WTC11 (cell line): Measurements from ENCODE around the gene ARHGAP44. TPM values are rescaled to one million over a fixed set of nuclear protein-coding genes. Genes with fewer than 3 reads are reported as not detected.

Source experiments
- ATAC-seq: fragments of 200-7000 bp; cut with Tn5 transposase; 2 replicates; pipeline ENCODE4 v1.10.0; 2021; ENCODE audit warnings: mild to moderate bottlenecking, moderate library complexity
- CTCF ChIA-PET: fragments of 300-600 bp; sonication (Branson Sonifier 250); formaldehyde crosslinking; loops from one replicate; lab custom pipeline; 2021; ENCODE audit warnings: antibody characterized with exemption; lab: Charles Lee
- POLR2A ChIA-PET: fragments of 350-600 bp; sonication (Branson Sonifier 250); formaldehyde crosslinking; loops from one replicate; lab custom pipeline; 2021; ENCODE audit warnings: antibody characterized with exemption; lab: Charles Lee
- DNase-seq: peaks from one replicate; pipeline ENCODE4 v3.0.0; 2021; ENCODE audit warnings: low spot score
- H3K27ac Mint-ChIP-seq: 2 replicates; pipeline ENCODE4 v1.8.0; 2021; ENCODE audit warnings: mixed read lengths
- H3K27me3 Mint-ChIP-seq: 2 replicates; pipeline ENCODE4 v1.8.0; 2021; ENCODE audit warnings: low read depth, mild to moderate bottlenecking, moderate library complexity, mixed read lengths
- H3K36me3 Mint-ChIP-seq: 2 replicates; pipeline ENCODE4 v1.8.0; 2021; ENCODE audit warnings: mixed read lengths
- H3K4me1 Mint-ChIP-seq: 2 replicates; pipeline ENCODE4 v1.8.0; 2022; ENCODE audit warnings: mixed read lengths
- H3K4me3 Mint-ChIP-seq: 2 replicates; pipeline ENCODE4 v1.8.0; 2021; ENCODE audit warnings: mild to moderate bottlenecking, moderate library complexity, mixed read lengths
- H3K9me3 Mint-ChIP-seq: 2 replicates; pipeline ENCODE4 v1.8.0; 2021; ENCODE audit warnings: mixed read lengths
- EMX1 ChIP-seq: fragments of 250-450 bp; sonication (Bioruptor Pico); IDR thresholded peaks from 2 replicates; pipeline ENCODE4 v1.8.0; 2021; ENCODE audit warnings: mild to moderate bottlenecking
- FOXK1 ChIP-seq: sonication (generic); formaldehyde crosslinking; IDR thresholded peaks from 2 replicates; pipeline ENCODE4 v1.8.0; 2022; ENCODE audit warnings: mild to moderate bottlenecking, moderate library complexity, missing genetic modification reagents
- FOXP1 ChIP-seq: sonication (generic); formaldehyde crosslinking; IDR thresholded peaks from 2 replicates; pipeline ENCODE4 v1.8.0; 2022; ENCODE audit warnings: missing genetic modification reagents, mild to moderate bottlenecking, moderate library complexity, borderline replicate concordance
- GTF2I ChIP-seq: fragments of 250-450 bp; sonication (Bioruptor Pico); conservative IDR thresholded peaks from 2 replicates; pipeline ENCODE4 v1.4.0; 2021; ENCODE audit warnings: mild to moderate bottlenecking
- MXD4 ChIP-seq: fragments of 250-450 bp; sonication (Bioruptor Pico); IDR thresholded peaks from 2 replicates; pipeline ENCODE4 v1.8.0; 2021; ENCODE audit warnings: mild to moderate bottlenecking, moderate library complexity, borderline replicate concordance
- NFATC4 ChIP-seq: fragments of 250-450 bp; sonication (Bioruptor Pico); IDR thresholded peaks from 2 replicates; pipeline ENCODE4 v1.9.0; 2021; ENCODE audit warnings: mild to moderate bottlenecking
- NR1H2 ChIP-seq: sonication (generic); formaldehyde crosslinking; IDR thresholded peaks from 2 replicates; pipeline ENCODE4 v1.9.0; 2021; ENCODE audit warnings: mild to moderate bottlenecking, moderate library complexity, missing genetic modification reagents
- NR3C1 ChIP-seq: sonication (generic); formaldehyde crosslinking; conservative IDR thresholded peaks from 2 replicates; pipeline ENCODE4 v1.8.1; 2023; ENCODE audit warnings: low read depth, mild to moderate bottlenecking, missing genetic modification reagents
- SOX15 ChIP-seq: fragments of 250-450 bp; sonication (Bioruptor Pico); IDR thresholded peaks from 2 replicates; pipeline ENCODE4 v1.9.0; 2021; ENCODE audit warnings: mild to moderate bottlenecking
- TEAD1 ChIP-seq: sonication (generic); formaldehyde crosslinking; IDR thresholded peaks from 2 replicates; pipeline ENCODE4 v1.8.0; 2022; ENCODE audit warnings: mild to moderate bottlenecking, missing genetic modification reagents
- TP53 ChIP-seq: sonication (generic); formaldehyde crosslinking; IDR thresholded peaks from 2 replicates; pipeline ENCODE4 v1.8.1; 2023; ENCODE audit warnings: mild to moderate bottlenecking, missing genetic modification reagents
- ZMAT4 ChIP-seq: fragments of 250-450 bp; sonication (Bioruptor Pico); IDR thresholded peaks from 2 replicates; pipeline ENCODE4 v1.9.0; 2021; ENCODE audit warnings: mild to moderate bottlenecking
- ZNF317 ChIP-seq: sonication (generic); formaldehyde crosslinking; IDR thresholded peaks from 2 replicates; pipeline ENCODE4 v1.8.1; 2023; ENCODE audit warnings: low read depth, mild to moderate bottlenecking, moderate library complexity, missing genetic modification reagents, borderline replicate concordance
- ZNF396 ChIP-seq: fragments of 250-450 bp; sonication (Bioruptor Pico); IDR thresholded peaks from 2 replicates; pipeline ENCODE4 v1.8.0; 2021; ENCODE audit warnings: mild to moderate bottlenecking, moderate library complexity, borderline replicate concordance
- ZNF512 ChIP-seq: sonication (generic); formaldehyde crosslinking; IDR thresholded peaks from 2 replicates; pipeline ENCODE4 v1.8.1; 2022; ENCODE audit warnings: missing genetic modification reagents, borderline replicate concordance
- total RNA-seq: library from RNA; stranded (reverse); gene quantifications from 3 replicates; pipeline ENCODE4 v1.2.3, GENCODE V29; 2021
- TF ChIP-seq, protein P1 (sequence below): sonication (generic); formaldehyde crosslinking; IDR thresholded peaks from 2 replicates; pipeline ENCODE4 v1.8.1; 2023; ENCODE audit warnings: mild to moderate bottlenecking, missing genetic modification reagents, borderline replicate concordance
- TF ChIP-seq, protein P2 (sequence below): fragments of 250-450 bp; sonication (Bioruptor Pico); conservative IDR thresholded peaks from 2 replicates; pipeline ENCODE4 v1.9.0; 2021; ENCODE audit warnings: mild to moderate bottlenecking
- TF ChIP-seq, protein P3 (sequence below): sonication (generic); formaldehyde crosslinking; IDR thresholded peaks from 2 replicates; pipeline ENCODE4 v1.8.1; 2022; ENCODE audit warnings: low read depth, mild to moderate bottlenecking, moderate library complexity, missing genetic modification reagents, borderline replicate concordance

ARHGAP44 gene
- total RNA-seq, 1 experiment from 2014 or later = 23.8 TPM

GRCh38 chr17:12865769-12866168 is 76.5 kb downstream of the ARHGAP44 start:
- H3K36me3 Mint-ChIP-seq = peaks cover under 1% of the 10 kb centered on the region; the same call in 1 of the 2 replicates
- H3K27ac Mint-ChIP-seq = no peak overlapping the region
- POLR2A ChIA-PET = no interaction called here
- peaks cover 9% of the 10 kb centered on the region for H3K9me3 Mint-ChIP-seq
- no peak for TF ChIP-seq NFATC4 (CRISPR knock-in tag)
- TF ChIP-seq, protein P1, sequence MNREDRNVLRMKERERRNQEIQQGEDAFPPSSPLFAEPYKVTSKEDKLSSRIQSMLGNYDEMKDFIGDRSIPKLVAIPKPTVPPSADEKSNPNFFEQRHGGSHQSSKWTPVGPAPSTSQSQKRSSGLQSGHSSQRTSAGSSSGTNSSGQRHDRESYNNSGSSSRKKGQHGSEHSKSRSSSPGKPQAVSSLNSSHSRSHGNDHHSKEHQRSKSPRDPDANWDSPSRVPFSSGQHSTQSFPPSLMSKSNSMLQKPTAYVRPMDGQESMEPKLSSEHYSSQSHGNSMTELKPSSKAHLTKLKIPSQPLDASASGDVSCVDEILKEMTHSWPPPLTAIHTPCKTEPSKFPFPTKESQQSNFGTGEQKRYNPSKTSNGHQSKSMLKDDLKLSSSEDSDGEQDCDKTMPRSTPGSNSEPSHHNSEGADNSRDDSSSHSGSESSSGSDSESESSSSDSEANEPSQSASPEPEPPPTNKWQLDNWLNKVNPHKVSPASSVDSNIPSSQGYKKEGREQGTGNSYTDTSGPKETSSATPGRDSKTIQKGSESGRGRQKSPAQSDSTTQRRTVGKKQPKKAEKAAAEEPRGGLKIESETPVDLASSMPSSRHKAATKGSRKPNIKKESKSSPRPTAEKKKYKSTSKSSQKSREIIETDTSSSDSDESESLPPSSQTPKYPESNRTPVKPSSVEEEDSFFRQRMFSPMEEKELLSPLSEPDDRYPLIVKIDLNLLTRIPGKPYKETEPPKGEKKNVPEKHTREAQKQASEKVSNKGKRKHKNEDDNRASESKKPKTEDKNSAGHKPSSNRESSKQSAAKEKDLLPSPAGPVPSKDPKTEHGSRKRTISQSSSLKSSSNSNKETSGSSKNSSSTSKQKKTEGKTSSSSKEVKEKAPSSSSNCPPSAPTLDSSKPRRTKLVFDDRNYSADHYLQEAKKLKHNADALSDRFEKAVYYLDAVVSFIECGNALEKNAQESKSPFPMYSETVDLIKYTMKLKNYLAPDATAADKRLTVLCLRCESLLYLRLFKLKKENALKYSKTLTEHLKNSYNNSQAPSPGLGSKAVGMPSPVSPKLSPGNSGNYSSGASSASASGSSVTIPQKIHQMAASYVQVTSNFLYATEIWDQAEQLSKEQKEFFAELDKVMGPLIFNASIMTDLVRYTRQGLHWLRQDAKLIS (CRISPR knock-in tag) = no peak
- TF ChIP-seq TP53 (CRISPR knock-in tag) = no peak
- no peak for TF ChIP-seq MXD4 (CRISPR knock-in tag)
- peaks cover 4% of the 10 kb centered on the region for H3K4me1 Mint-ChIP-seq
- CTCF ChIA-PET = no interaction called here
- DNase-seq (no peak), ATAC-seq (no peak)
- H3K4me3 Mint-ChIP-seq = no peak overlapping the region
- H3K27me3 Mint-ChIP-seq = no peaks in the 10 kb centered on the region

DNA sequence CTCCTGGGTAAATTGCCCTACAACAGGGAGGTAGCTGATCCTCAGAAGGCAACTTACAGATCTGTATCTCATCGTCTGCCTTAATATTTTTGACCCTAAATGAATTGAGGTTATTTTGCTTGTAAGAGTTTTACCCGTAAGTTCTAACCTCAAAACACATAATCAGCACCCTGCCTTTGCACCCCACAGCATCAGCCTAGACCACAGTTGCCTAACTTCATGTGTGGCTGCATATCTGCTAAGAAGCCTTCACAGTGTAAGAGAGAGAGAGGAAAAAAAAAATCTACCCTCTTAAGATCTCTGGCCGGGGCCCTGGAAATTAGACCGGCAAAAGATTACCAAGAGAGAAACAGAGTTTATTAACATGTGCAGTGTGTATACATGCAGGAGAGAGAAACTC is 76.9 kb downstream of the ARHGAP44 start:
- Mint-ChIP-seq H3K27me3 (no peaks in the 10 kb centered on the region), H3K36me3 (peaks cover 5% of the 10 kb centered on the region; the same call in 1 of the 2 replicates), H3K4me3 (no peak overlapping the region)
- POLR2A ChIA-PET = no interaction called here
- DNase-seq = no peak
- CTCF ChIA-PET = no interaction called here
- TF ChIP-seq NR3C1 (CRISPR knock-in tag) = no peak
- no peak for TF ChIP-seq ZMAT4 (CRISPR knock-in tag)
- no peak for TF ChIP-seq ZNF317 (CRISPR knock-in tag)
- TF ChIP-seq MXD4 (CRISPR knock-in tag) = no peak
- no peak for TF ChIP-seq ZNF512 (CRISPR knock-in tag)
- no peak for TF ChIP-seq GTF2I
- TF ChIP-seq NFATC4 (CRISPR knock-in tag) = no peak
- TF ChIP-seq SOX15 (CRISPR knock-in tag) = no peak
- TF ChIP-seq, protein P2, sequence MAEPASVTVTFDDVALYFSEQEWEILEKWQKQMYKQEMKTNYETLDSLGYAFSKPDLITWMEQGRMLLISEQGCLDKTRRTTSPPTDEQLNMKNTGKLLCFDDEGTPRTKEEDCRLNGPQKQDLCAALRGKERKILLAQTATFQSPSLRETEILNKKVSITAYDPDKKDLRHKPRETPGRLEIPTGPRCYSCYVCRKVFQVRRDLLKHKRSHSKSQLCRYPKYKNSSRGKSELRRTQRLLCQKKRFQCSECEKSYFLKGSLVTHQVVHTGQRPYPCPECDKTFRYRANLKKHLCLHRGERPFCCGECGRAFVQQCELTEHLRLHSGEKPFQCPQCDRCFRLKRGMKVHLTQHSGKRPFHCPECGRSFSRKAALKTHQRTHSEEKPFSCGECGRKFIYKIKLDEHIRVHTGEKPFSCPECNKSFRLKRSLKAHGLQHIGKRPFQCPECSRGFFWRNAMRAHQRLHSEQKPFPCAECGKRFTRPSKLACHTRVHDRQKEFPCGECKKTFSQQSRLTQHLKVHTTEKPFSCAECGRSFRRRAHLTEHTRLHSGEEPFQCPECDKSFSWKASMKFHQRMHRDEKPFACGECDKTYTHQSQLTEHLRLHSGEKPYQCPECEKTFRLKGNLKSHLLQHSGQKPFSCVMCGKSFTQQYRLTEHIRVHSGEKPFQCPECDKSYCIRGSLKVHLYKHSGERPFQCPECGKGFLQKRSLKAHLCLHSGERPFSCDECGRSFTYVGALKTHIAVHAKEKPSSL (CRISPR knock-in tag) = no peak
- TF ChIP-seq, protein P3, sequence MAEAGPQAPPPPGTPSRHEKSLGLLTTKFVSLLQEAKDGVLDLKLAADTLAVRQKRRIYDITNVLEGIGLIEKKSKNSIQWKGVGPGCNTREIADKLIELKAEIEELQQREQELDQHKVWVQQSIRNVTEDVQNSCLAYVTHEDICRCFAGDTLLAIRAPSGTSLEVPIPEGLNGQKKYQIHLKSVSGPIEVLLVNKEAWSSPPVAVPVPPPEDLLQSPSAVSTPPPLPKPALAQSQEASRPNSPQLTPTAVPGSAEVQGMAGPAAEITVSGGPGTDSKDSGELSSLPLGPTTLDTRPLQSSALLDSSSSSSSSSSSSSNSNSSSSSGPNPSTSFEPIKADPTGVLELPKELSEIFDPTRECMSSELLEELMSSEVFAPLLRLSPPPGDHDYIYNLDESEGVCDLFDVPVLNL (CRISPR knock-in tag) = no peak
- TF ChIP-seq TEAD1 (CRISPR knock-in tag) = no peak
- no peak for TF ChIP-seq ZNF396
- TF ChIP-seq NR1H2 (CRISPR knock-in tag) = no peak
- TF ChIP-seq FOXK1 (CRISPR knock-in tag) = no peak
- TF ChIP-seq EMX1 (CRISPR knock-in tag) = no peak
- TF ChIP-seq FOXP1 (CRISPR knock-in tag) = no peak
- TF ChIP-seq, all 79 proteins: peak for 0
- peaks cover 4% of the 10 kb centered on the region for H3K4me1 Mint-ChIP-seq
- H3K27ac Mint-ChIP-seq = no peak overlapping the region
- no peak for ATAC-seq
- peaks cover 11% of the 10 kb centered on the region for H3K9me3 Mint-ChIP-seq
